ENCODE data around the gene PTPN12.

The PTPN12 gene

GRCh38 chr7:77580762-77581350 is 43.8 kb downstream of the PTPN12 start:
- no peaks in the 10 kb centered on the region for H3K4me1 ChIP-seq (ENCODE audit: control insufficient read depth, insufficient read depth, low read length)
- no peak overlapping the region for H3K9ac ChIP-seq (ENCODE audit: low read length in 2 of 2)
- H3K36me3 ChIP-seq (ENCODE audit: control insufficient read depth in 2 of 2, insufficient read depth in 2 of 2, low read length in 2 of 2): peaks cover 0 to 6% of the 10 kb centered on the region in 2 donors
- H3K27ac ChIP-seq (ENCODE audit: low read length): no peak overlapping the region
- no peak overlapping the region for H3K4me3 ChIP-seq (ENCODE audit: low read length in 2 of 2)
- no peaks in the 10 kb centered on the region for H3K9me3 ChIP-seq (ENCODE audit: control insufficient read depth in 2 of 2, low read length in 2 of 2)
- H3K27me3 ChIP-seq (ENCODE audit: control insufficient read depth in 1 of 2, insufficient read depth in 2 of 2, low read length in 2 of 2): no peaks in the 10 kb centered on the region

GRCh38 chr7:77587272-77587671 is 50.2 kb downstream of the PTPN12 start:
- H3K27me3 ChIP-seq (ENCODE audit: control insufficient read depth in 1 of 2, insufficient read depth in 2 of 2, low read length in 2 of 2): no peaks in the 10 kb centered on the region
- no peak overlapping the region for H3K4me3 ChIP-seq (ENCODE audit: low read length in 2 of 2)
- peaks cover 0 to 16% of the 10 kb centered on the region in 2 donors for H3K36me3 ChIP-seq (ENCODE audit: control insufficient read depth in 2 of 2, insufficient read depth in 2 of 2, low read length in 2 of 2)
- H3K27ac ChIP-seq (ENCODE audit: low read length): no peak overlapping the region
- H3K9ac ChIP-seq (ENCODE audit: low read length in 2 of 2): no peak overlapping the region
- H3K9me3 ChIP-seq (ENCODE audit: control insufficient read depth in 2 of 2, low read length in 2 of 2): no peaks in the 10 kb centered on the region
- H3K4me1 ChIP-seq (ENCODE audit: control insufficient read depth, insufficient read depth, low read length): no peaks in the 10 kb centered on the region

GRCh38 chr7:77600952-77601351 is 63.9 kb downstream of the PTPN12 start:
- H3K27me3 ChIP-seq (ENCODE audit: control insufficient read depth in 1 of 2, insufficient read depth in 2 of 2, low read length in 2 of 2): no peaks in the 10 kb centered on the region
- H3K4me1 ChIP-seq (ENCODE audit: control insufficient read depth, insufficient read depth, low read length): no peaks in the 10 kb centered on the region
- no peak overlapping the region for H3K9ac ChIP-seq (ENCODE audit: low read length in 2 of 2)
- no peaks in the 10 kb centered on the region for H3K9me3 ChIP-seq (ENCODE audit: control insufficient read depth in 2 of 2, low read length in 2 of 2)
- peaks cover 6 to 29% of the 10 kb centered on the region in 2 donors for H3K36me3 ChIP-seq (ENCODE audit: control insufficient read depth in 2 of 2, insufficient read depth in 2 of 2, low read length in 2 of 2)
- H3K4me3 ChIP-seq (ENCODE audit: low read length in 2 of 2): no peak overlapping the region
- H3K27ac ChIP-seq (ENCODE audit: low read length): no peak overlapping the region

GRCh38 chr7:77606562-77606961 is 69.5 kb downstream of the PTPN12 start:
- Histone ChIP-seq H3K27ac (ENCODE audit: low read length) (no peak overlapping the region), H3K36me3 (ENCODE audit: control insufficient read depth in 2 of 2, insufficient read depth in 2 of 2, low read length in 2 of 2) (peaks cover 0 to 6% of the 10 kb centered on the region in 2 donors), H3K4me1 (ENCODE audit: control insufficient read depth, insufficient read depth, low read length) (no peaks in the 10 kb centered on the region), H3K27me3 (ENCODE audit: control insufficient read depth in 1 of 2, insufficient read depth in 2 of 2, low read length in 2 of 2) (no peaks in the 10 kb centered on the region), H3K9me3 (ENCODE audit: control insufficient read depth in 2 of 2, low read length in 2 of 2) (no peaks in the 10 kb centered on the region), H3K9ac (ENCODE audit: low read length in 2 of 2) (no peak overlapping the region), H3K4me3 (ENCODE audit: low read length in 2 of 2) (no peak overlapping the region)

- no peak overlapping the region for H3K4me3 ChIP-seq (ENCODE audit: low read length in 2 of 2)
- H3K9ac ChIP-seq (ENCODE audit: low read length in 2 of 2): no peak overlapping the region
- peaks cover 6 to 22% of the 10 kb centered on the region in 2 donors for H3K36me3 ChIP-seq (ENCODE audit: control insufficient read depth in 2 of 2, insufficient read depth in 2 of 2, low read length in 2 of 2)
- no peaks in the 10 kb centered on the region for H3K4me1 ChIP-seq (ENCODE audit: control insufficient read depth, insufficient read depth, low read length)
- no peak overlapping the region for H3K27ac ChIP-seq (ENCODE audit: low read length)
- H3K9me3 ChIP-seq (ENCODE audit: control insufficient read depth in 2 of 2, low read length in 2 of 2): no peaks in the 10 kb centered on the region
- H3K27me3 ChIP-seq (ENCODE audit: control insufficient read depth in 1 of 2, insufficient read depth in 2 of 2, low read length in 2 of 2): no peaks in the 10 kb centered on the region
Observed at GRCh38 chr7:77619314-77619713, 82.2 kb downstream of the PTPN12 start.

- H3K4me3 ChIP-seq (ENCODE audit: low read length in 2 of 2): no peak overlapping the region
- H3K27me3 ChIP-seq (ENCODE audit: control insufficient read depth in 1 of 2, insufficient read depth in 2 of 2, low read length in 2 of 2): no peaks in the 10 kb centered on the region
- H3K36me3 ChIP-seq (ENCODE audit: control insufficient read depth in 2 of 2, insufficient read depth in 2 of 2, low read length in 2 of 2): peaks cover 12 to 18% of the 10 kb centered on the region in 2 donors
- no peak overlapping the region for H3K27ac ChIP-seq (ENCODE audit: low read length)
- no peaks in the 10 kb centered on the region for H3K9me3 ChIP-seq (ENCODE audit: control insufficient read depth in 2 of 2, low read length in 2 of 2)
- H3K9ac ChIP-seq (ENCODE audit: low read length in 2 of 2): no peak overlapping the region
- H3K4me1 ChIP-seq (ENCODE audit: control insufficient read depth, insufficient read depth, low read length): no peaks in the 10 kb centered on the region
Observed at GRCh38 chr7:77626586-77627308, 89.7 kb downstream of the PTPN12 start.

- no peak overlapping the region for H3K9ac ChIP-seq (ENCODE audit: low read length in 2 of 2)
- H3K27me3 ChIP-seq (ENCODE audit: control insufficient read depth in 1 of 2, insufficient read depth in 2 of 2, low read length in 2 of 2): no peaks in the 10 kb centered on the region
- peaks cover 9 to 14% of the 10 kb centered on the region in 2 donors for H3K36me3 ChIP-seq (ENCODE audit: control insufficient read depth in 2 of 2, insufficient read depth in 2 of 2, low read length in 2 of 2)
- H3K9me3 ChIP-seq (ENCODE audit: control insufficient read depth in 2 of 2, low read length in 2 of 2): no peaks in the 10 kb centered on the region
- no peak overlapping the region for H3K27ac ChIP-seq (ENCODE audit: low read length)
- H3K4me3 ChIP-seq (ENCODE audit: low read length in 2 of 2): no peak overlapping the region
- H3K4me1 ChIP-seq (ENCODE audit: control insufficient read depth, insufficient read depth, low read length): no peaks in the 10 kb centered on the region
Observed at GRCh38 chr7:77627309-77627676, 90.2 kb downstream of the PTPN12 start.

GRCh38 chr7:77629797-77630196 is 92.7 kb downstream of the PTPN12 start:
- no peaks in the 10 kb centered on the region for H3K9me3 ChIP-seq (ENCODE audit: control insufficient read depth in 2 of 2, low read length in 2 of 2)
- no peaks in the 10 kb centered on the region for H3K27me3 ChIP-seq (ENCODE audit: control insufficient read depth in 1 of 2, insufficient read depth in 2 of 2, low read length in 2 of 2)
- peaks cover 9 to 24% of the 10 kb centered on the region in 2 donors for H3K36me3 ChIP-seq (ENCODE audit: control insufficient read depth in 2 of 2, insufficient read depth in 2 of 2, low read length in 2 of 2)
- H3K4me3 ChIP-seq (ENCODE audit: low read length in 2 of 2): no peak overlapping the region
- no peak overlapping the region for H3K27ac ChIP-seq (ENCODE audit: low read length)
- no peak overlapping the region for H3K9ac ChIP-seq (ENCODE audit: low read length in 2 of 2)
- H3K4me1 ChIP-seq (ENCODE audit: control insufficient read depth, insufficient read depth, low read length): no peaks in the 10 kb centered on the region

GRCh38 chr7:77631820-77632219 is 94.7 kb downstream of the PTPN12 start:
- Histone ChIP-seq H3K9me3 (ENCODE audit: control insufficient read depth in 2 of 2, low read length in 2 of 2) (no peaks in the 10 kb centered on the region), H3K4me1 (ENCODE audit: control insufficient read depth, insufficient read depth, low read length) (no peaks in the 10 kb centered on the region), H3K36me3 (ENCODE audit: control insufficient read depth in 2 of 2, insufficient read depth in 2 of 2, low read length in 2 of 2) (peaks cover 7 to 21% of the 10 kb centered on the region in 2 donors), H3K4me3 (ENCODE audit: low read length in 2 of 2) (no peak overlapping the region), H3K27me3 (ENCODE audit: control insufficient read depth in 1 of 2, insufficient read depth in 2 of 2, low read length in 2 of 2) (no peaks in the 10 kb centered on the region), H3K27ac (ENCODE audit: low read length) (no peak overlapping the region), H3K9ac (ENCODE audit: low read length in 2 of 2) (no peak overlapping the region)

- Histone ChIP-seq H3K4me1 (ENCODE audit: control insufficient read depth, insufficient read depth, low read length) (no peaks in the 10 kb centered on the region), H3K4me3 (ENCODE audit: low read length in 2 of 2) (no peak overlapping the region), H3K27ac (ENCODE audit: low read length) (no peak overlapping the region), H3K36me3 (ENCODE audit: control insufficient read depth in 2 of 2, insufficient read depth in 2 of 2, low read length in 2 of 2) (peaks cover 7 to 14% of the 10 kb centered on the region in 2 donors), H3K9me3 (ENCODE audit: control insufficient read depth in 2 of 2, low read length in 2 of 2) (no peaks in the 10 kb centered on the region), H3K9ac (ENCODE audit: low read length in 2 of 2) (no peak overlapping the region), H3K27me3 (ENCODE audit: control insufficient read depth in 1 of 2, insufficient read depth in 2 of 2, low read length in 2 of 2) (no peaks in the 10 kb centered on the region)
Observed at GRCh38 chr7:77644774-77645173, 107.7 kb downstream of the PTPN12 start.

GRCh38 chr7:77648742-77649338 is 111.7 kb downstream of the PTPN12 start:
- Histone ChIP-seq H3K27me3 (ENCODE audit: control insufficient read depth in 1 of 2, insufficient read depth in 2 of 2, low read length in 2 of 2) (no peaks in the 10 kb centered on the region), H3K4me3 (ENCODE audit: low read length in 2 of 2) (no peak overlapping the region), H3K9me3 (ENCODE audit: control insufficient read depth in 2 of 2, low read length in 2 of 2) (no peaks in the 10 kb centered on the region), H3K36me3 (ENCODE audit: control insufficient read depth in 2 of 2, insufficient read depth in 2 of 2, low read length in 2 of 2) (peaks cover 5% of the 10 kb centered on the region in 2 donors), H3K4me1 (ENCODE audit: control insufficient read depth, insufficient read depth, low read length) (no peaks in the 10 kb centered on the region), H3K27ac (ENCODE audit: low read length) (no peak overlapping the region), H3K9ac (ENCODE audit: low read length in 2 of 2) (no peak overlapping the region)

Measured in stomach smooth muscle (tissue), 2 donors.